Head of caudate nucleus (tissue), 42 donors: ENCODE data around the gene NSUN4.
"Not testable (repeated sequence)": the region's sequence is repeated elsewhere in the genome, so short reads cannot be mapped to it uniquely, and the experiment has no call there.

Source experiments
- DNase-seq, 42 donors: peaks; one replicate each; pipeline versions ENCODE4 v3.0.0 to v3.0.0-alpha.2; 2020 to 2021; ENCODE audit warnings: mixed read lengths in 7 of 42
- intact Hi-C: fragments of 100-400 bp; cut with DNase I; formaldehyde crosslinking; loops from one replicate; pipeline ENCODE4 v1.15.0; 2022

Gene NSUN4

GRCh38 chr1:46319960-46320914, 20.4 kb upstream of the NSUN4 start:
- DNase-seq: peak in 1 of 42 donors; percentile 10
- intact Hi-C loops: not testable (repeated sequence)

- peak in 1 of 42 donors; percentile 14 for DNase-seq
Observed at GRCh38 chr1:46322191-46322590, 18.4 kb upstream of the NSUN4 start.

GRCh38 chr1:46325285-46326076, 15.1 kb upstream of the NSUN4 start:
- DNase-seq: peak in 1 of 42 donors; percentile 3
- intact Hi-C loops: not testable (repeated sequence)

More at GRCh38 chr1:46322191-46322590, 18.4 kb upstream of the NSUN4 start:
- intact Hi-C loops: not testable (repeated sequence)

- intact Hi-C loops: not testable (repeated sequence)
- DNase-seq: peak in 1 of 42 donors; percentile 13
Observed at GRCh38 chr1:46328182-46328581, 12.4 kb upstream of the NSUN4 start.

- intact Hi-C loops: not testable (repeated sequence)
- DNase-seq: peak in 1 of 42 donors; percentile 12
Observed at GRCh38 chr1:46329807-46330206, 10.8 kb upstream of the NSUN4 start.

- intact Hi-C loops, DNase-seq: not testable (repeated sequence)
Observed at GRCh38 chr1:46330381-46330780, 10.2 kb upstream of the NSUN4 start.

- peak in 1 of 42 donors; percentile 34 for DNase-seq
Observed at GRCh38 chr1:46331786-46332540, 8.6 kb upstream of the NSUN4 start.

GRCh38 chr1:46333300-46334029, 7.1 kb upstream of the NSUN4 start:
- intact Hi-C loops: no loop called here
- no peak for DNase-seq

More at GRCh38 chr1:46331786-46332540, 8.6 kb upstream of the NSUN4 start:
- intact Hi-C loops: not testable (repeated sequence)

GRCh38 chr1:46334030-46334384, 6.6 kb upstream of the NSUN4 start:
- intact Hi-C loops: no loop called here
- DNase-seq: no peak

- DNase-seq: no peak
- intact Hi-C loops: no loop called here
Observed at GRCh38 chr1:46335081-46335480, 5.5 kb upstream of the NSUN4 start.

GRCh38 chr1:46337409-46337808, 3.2 kb upstream of the NSUN4 start:
- DNase-seq, intact Hi-C loops: not testable (repeated sequence)

GRCh38 chr1:46341222-46342083, 846 bp downstream of the NSUN4 start:
- intact Hi-C loops: loop anchor here (5.0 kb wide), 1 partner anchor 39 kb away; the partner anchor contains the start of genes LRRC41 and UQCRH
- DNase-seq: peak in 1 of 42 donors; percentile 9

- DNase-seq: no peak
- intact Hi-C loops: loop anchor here (5.0 kb wide), 1 partner anchor 40 kb away; the partner anchor contains the start of genes LRRC41 and UQCRH
Observed at GRCh38 chr1:46342084-46342656, 1.6 kb downstream of the NSUN4 start.

- DNase-seq: no peak
Observed at GRCh38 chr1:46342677-46343350, 2.2 kb downstream of the NSUN4 start.

GRCh38 chr1:46343351-46343695, 2.7 kb downstream of the NSUN4 start:
- no peak for DNase-seq

More at GRCh38 chr1:46342677-46343350, 2.2 kb downstream of the NSUN4 start:
- intact Hi-C loops: loop anchor here (5.0 kb wide), 1 partner anchor 41 kb away; the partner anchor contains the start of genes LRRC41 and UQCRH

GRCh38 chr1:46343705-46344104, 3.1 kb downstream of the NSUN4 start:
- intact Hi-C loops: loop anchor here (5.0 kb wide), 1 partner anchor 41 kb away; the partner anchor contains the start of genes LRRC41 and UQCRH
- no peak for DNase-seq

More at GRCh38 chr1:46343351-46343695, 2.7 kb downstream of the NSUN4 start:
- intact Hi-C loops: loop anchor here (5.0 kb wide), 1 partner anchor 41 kb away; the partner anchor contains the start of genes LRRC41 and UQCRH
